ENCODE measurements around the gene IL2RA. TPM values are rescaled to one million over a fixed set of nuclear protein-coding genes. Genes with fewer than 3 reads are reported as not detected.

IL2RA gene
- total RNA-seq, 3 donors from 2014 or later = 0.33 to 1.3 (median 0.88) TPM

DNA sequence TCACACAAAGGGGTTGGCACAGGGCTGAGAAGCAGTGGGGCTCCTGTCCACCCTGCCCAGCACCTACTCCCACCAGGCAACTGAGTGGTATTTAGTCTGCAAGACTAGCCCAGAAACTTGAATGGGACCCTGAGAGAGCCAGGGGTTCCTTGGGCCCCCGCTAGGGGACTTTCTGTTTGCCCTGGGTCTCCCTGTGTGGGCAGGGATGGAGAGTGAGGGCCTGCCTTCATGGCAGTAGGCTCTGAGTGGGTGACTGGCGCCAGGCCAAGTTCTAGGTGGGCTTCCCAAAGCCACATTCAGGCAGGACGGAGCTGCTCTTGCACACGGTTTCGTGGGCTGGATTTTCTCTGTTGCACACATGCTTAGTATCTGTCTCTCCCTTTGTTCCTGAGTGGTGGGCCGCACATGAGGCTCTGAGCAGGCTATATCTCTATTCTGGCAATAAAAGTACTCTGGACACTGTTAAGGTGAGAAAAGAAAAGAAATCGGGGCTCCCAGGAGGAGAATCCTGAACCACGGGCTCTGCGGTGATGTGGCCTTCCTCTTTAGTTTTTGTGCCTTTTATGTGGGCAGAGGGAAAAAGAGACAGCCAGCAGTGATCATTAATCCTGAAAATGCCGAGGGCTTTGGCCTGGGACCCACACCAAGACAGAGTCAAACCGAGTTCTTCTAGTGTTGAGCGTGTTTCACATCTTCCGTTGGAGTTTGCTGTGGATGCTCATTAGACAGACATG, 26.9 kb downstream of the IL2RA start:
- H3K4me3 ChIP-seq = no peak overlapping the region
- DNase-seq (ENCODE audit: low spot score in 2 of 2) = no peak
- peaks cover 0 to 8% of the 10 kb centered on the region in 2 donors for H3K9me3 ChIP-seq
- no peak for TF ChIP-seq POLR2A (IDR thresholded peaks at IDR 0.05)
- no peak for TF ChIP-seq POLR2AphosphoS5 (IDR thresholded peaks at IDR 0.05)
- TF ChIP-seq, protein P1, sequence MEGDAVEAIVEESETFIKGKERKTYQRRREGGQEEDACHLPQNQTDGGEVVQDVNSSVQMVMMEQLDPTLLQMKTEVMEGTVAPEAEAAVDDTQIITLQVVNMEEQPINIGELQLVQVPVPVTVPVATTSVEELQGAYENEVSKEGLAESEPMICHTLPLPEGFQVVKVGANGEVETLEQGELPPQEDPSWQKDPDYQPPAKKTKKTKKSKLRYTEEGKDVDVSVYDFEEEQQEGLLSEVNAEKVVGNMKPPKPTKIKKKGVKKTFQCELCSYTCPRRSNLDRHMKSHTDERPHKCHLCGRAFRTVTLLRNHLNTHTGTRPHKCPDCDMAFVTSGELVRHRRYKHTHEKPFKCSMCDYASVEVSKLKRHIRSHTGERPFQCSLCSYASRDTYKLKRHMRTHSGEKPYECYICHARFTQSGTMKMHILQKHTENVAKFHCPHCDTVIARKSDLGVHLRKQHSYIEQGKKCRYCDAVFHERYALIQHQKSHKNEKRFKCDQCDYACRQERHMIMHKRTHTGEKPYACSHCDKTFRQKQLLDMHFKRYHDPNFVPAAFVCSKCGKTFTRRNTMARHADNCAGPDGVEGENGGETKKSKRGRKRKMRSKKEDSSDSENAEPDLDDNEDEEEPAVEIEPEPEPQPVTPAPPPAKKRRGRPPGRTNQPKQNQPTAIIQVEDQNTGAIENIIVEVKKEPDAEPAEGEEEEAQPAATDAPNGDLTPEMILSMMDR (IDR thresholded peaks at IDR 0.05) = no peak
- H3K27me3 ChIP-seq = no peaks in the 10 kb centered on the region
- intact Hi-C loops (cut with DNase I; ENCODE audit: low total_unique reads) = no loop called here
- H3K4me1 ChIP-seq = no peaks in the 10 kb centered on the region
- H3K36me3 ChIP-seq = no peaks in the 10 kb centered on the region
- H3K27ac ChIP-seq = no peak overlapping the region

DNA sequence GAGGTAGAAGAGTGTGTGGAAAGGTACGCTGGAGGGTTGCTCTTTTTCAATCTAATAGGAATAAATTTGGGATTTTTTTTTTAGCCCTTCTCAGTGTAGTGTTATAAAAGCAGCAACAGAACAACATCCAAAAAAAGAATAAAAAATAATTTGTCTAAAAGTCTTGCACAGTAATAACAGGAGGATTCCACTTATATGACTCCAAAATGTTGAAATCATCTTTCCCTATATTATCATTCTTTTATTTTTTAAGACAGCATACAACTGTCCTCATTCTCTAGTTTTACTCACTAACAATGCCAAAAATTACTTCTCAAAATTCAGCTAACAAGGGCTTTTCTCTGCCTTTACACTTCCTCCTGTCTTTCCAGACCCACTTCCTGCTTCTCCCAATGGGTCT, 27.8 kb downstream of the IL2RA start:
- no peak for DNase-seq (ENCODE audit: low spot score in 2 of 2)
- H3K4me3 ChIP-seq = no peak overlapping the region
- intact Hi-C loops (cut with DNase I; ENCODE audit: low total_unique reads) = no loop called here
- TF ChIP-seq, protein P1 (IDR thresholded peaks at IDR 0.05) = no peak
- no peak for TF ChIP-seq POLR2AphosphoS5 (IDR thresholded peaks at IDR 0.05)
- no peak for TF ChIP-seq POLR2A (IDR thresholded peaks at IDR 0.05)
- no peaks in the 10 kb centered on the region for H3K4me1 ChIP-seq
- no peak overlapping the region for H3K27ac ChIP-seq
- H3K9me3 ChIP-seq = peaks cover 0 to 12% of the 10 kb centered on the region in 2 donors
- H3K27me3 ChIP-seq = no peaks in the 10 kb centered on the region
- H3K36me3 ChIP-seq = no peaks in the 10 kb centered on the region

DNA sequence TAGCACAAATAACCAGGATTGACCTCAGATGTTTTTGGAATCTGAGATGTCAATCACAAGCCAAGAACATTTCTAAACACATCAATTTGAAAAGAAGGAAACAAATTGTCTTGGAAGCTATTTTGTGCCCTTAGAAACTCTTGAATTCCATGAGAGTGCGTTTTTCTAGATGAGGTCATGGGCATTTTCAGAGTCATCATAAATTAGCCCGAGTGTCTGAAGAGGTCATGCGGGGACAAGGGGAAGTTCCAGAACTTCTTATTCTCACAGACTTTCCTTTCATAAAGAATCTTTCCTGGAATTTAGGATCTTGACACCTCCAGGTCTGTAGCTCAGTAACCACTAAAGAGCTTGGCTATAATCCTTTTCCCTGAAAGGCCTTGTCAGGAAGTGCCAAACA, 28.2 kb downstream of the IL2RA start:
- Histone ChIP-seq H3K27ac (no peak overlapping the region), H3K36me3 (no peaks in the 10 kb centered on the region), H3K9me3 (peaks cover 0 to 12% of the 10 kb centered on the region in 2 donors), H3K4me3 (no peak overlapping the region), H3K27me3 (no peaks in the 10 kb centered on the region), H3K4me1 (no peaks in the 10 kb centered on the region)
- TF ChIP-seq, protein P1 (IDR thresholded peaks at IDR 0.05) = no peak
- TF ChIP-seq POLR2AphosphoS5 (IDR thresholded peaks at IDR 0.05) = no peak
- TF ChIP-seq POLR2A (IDR thresholded peaks at IDR 0.05) = no peak
- intact Hi-C loops (cut with DNase I; ENCODE audit: low total_unique reads) = no loop called here
- no peak for DNase-seq (ENCODE audit: low spot score in 2 of 2)

DNA sequence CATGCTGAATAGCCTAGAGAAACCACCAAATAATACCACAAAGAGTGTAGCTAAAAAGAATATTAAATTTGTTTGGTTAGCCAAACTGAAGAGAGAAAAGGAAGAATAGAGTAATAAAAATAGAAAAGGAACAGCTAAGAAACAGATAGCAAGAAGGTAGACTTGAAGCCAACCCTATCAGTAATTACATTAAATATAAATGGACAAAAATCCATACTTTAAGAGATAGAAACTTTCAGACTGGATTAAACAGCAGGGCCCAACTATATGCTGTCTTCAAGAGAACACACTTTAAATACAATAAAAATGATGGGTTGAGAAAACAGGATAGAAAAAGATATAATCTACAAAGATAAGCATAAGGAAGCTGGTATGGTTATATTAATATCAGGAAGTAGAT, 31.2 kb downstream of the IL2RA start:
- H3K27ac ChIP-seq = no peak overlapping the region
- H3K4me1 ChIP-seq = no peaks in the 10 kb centered on the region
- no peak for DNase-seq (ENCODE audit: low spot score in 2 of 2)
- no peaks in the 10 kb centered on the region for H3K27me3 ChIP-seq
- no peaks in the 10 kb centered on the region for H3K36me3 ChIP-seq
- TF ChIP-seq, protein P1 (IDR thresholded peaks at IDR 0.05) = no peak
- TF ChIP-seq POLR2AphosphoS5 (IDR thresholded peaks at IDR 0.05) (no peak), POLR2A (IDR thresholded peaks at IDR 0.05) (no peak)
- intact Hi-C loops (cut with DNase I; ENCODE audit: low total_unique reads) = no loop called here
- no peak overlapping the region for H3K4me3 ChIP-seq
- H3K9me3 ChIP-seq = peaks cover 0 to 12% of the 10 kb centered on the region in 2 donors

DNA sequence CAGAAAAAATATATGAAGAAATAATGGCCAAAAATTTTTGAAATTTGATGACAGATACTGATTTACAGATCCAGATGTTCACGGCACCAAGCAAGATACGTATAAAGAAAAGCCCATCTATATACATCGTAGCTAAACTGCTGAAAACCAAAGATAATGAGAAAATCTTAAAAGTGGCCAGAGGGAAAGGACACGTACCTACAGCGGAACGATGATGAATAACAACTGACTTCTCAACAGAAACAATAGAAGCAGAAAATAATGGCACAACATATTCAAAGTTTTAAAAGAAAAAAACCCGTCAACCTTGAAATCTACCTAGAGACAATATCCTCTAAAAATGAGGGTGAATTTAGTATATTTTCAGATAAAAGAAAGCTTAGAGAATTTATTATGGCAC, 31.9 kb downstream of the IL2RA start:
- Histone ChIP-seq H3K27me3 (no peaks in the 10 kb centered on the region), H3K4me3 (no peak overlapping the region), H3K36me3 (no peaks in the 10 kb centered on the region), H3K9me3 (peaks cover 0 to 12% of the 10 kb centered on the region in 2 donors), H3K27ac (no peak overlapping the region), H3K4me1 (no peaks in the 10 kb centered on the region)
- intact Hi-C loops (cut with DNase I; ENCODE audit: low total_unique reads) = no loop called here
- TF ChIP-seq, protein P1 (IDR thresholded peaks at IDR 0.05) = no peak
- TF ChIP-seq POLR2A (IDR thresholded peaks at IDR 0.05) (no peak), POLR2AphosphoS5 (IDR thresholded peaks at IDR 0.05) (no peak)
- no peak for DNase-seq (ENCODE audit: low spot score in 2 of 2)

All from breast epithelium (tissue), 4 donors.